KG1 (cell line): Measurements from ENCODE around the gene IQSEC1.

Experiments used
- DNase-seq: peaks from one replicate; lab custom pipeline; 2025; lab: John Stamatoyannopoulos, UW

Gene IQSEC1

GRCh38 chr3:12954180-12954579 lies 119.0 kb downstream of the IQSEC1 start:
- DNase-seq, result no peak

- DNase-seq, result no peak
These were observed 119.8 kb downstream of the IQSEC1 start for GRCh38 chr3:12953201-12953995.

DNA sequence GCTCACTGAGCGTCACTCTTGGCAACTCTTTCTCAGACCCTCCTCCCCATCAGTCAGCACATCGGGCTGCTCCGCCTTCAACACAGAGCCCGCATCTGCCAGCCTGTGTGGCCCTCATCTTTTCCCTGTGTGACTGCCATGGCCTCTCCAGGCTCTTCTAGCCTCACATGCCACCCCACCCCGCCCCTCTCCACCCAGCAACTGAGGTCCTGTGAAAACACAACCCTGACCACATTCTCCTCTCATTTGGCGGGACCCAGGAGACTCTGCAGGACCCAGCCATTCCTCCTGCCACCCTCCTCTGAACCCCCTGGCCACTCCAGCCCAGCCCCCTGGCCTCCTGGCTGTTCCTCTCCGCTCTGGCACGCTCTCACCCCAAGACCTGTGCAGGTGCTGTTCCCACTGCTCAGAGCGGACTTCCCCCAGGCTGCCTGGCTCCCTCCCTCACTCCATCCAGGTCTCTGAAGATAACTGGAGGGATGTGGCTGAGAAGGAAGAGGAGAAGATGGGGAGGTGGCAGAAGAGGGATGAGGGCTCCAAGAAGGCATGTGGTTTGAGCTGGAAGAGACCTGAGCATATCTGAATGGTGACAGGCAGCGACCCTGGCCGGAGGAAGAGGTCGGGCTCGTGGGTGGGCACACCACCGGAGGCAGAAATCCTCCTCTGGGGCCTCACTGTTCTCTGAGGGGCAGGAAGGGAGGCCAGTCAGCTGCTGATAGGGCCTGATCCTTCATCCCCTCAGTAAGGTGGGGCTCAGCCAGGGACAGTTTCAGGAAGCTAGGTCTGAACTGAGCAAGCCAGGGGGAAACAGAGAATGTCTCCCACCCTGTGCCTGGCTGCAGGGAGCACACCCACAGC lies 120.7 kb downstream of the IQSEC1 start:
- no peak for DNase-seq

DNA sequence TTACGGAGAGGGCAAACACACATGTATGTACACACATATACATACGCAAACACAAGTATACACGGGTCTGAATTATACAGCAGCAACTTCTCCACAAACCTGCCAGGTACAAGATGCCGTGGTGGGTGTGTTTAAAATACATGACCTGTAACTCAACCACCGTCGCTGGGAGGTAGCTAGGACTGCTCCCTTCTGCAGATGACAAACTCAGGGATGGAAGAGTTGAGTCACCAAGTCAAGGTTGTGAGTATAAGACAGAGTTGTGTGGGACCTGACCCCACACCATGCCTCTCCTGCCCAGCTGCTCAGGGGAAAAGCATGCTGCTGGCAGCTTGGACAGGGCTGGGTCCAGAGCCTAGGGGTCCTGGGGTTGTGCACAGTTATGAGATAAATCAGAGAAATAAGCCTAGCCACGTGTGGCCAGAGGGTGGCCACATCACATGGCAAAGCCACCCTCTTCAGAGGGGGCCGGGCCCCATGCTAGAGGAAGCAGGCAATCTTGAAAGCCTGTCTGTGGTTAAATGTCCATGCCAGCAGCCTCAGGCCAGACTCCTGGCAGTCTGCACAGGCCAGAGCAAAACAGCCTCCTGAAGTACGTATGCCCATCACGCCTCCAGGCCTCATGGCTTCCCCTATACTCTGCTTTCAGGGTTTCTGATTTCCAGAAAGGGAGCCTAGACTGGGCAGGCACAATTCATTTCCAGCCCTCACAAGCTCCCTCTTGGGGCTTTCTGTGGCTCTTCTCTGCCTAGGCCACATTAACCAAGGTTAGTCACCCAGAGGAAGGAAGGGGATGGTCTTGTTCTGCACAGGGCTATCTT lies 124.1 kb downstream of the IQSEC1 start:
- DNase-seq, result no peak

DNA sequence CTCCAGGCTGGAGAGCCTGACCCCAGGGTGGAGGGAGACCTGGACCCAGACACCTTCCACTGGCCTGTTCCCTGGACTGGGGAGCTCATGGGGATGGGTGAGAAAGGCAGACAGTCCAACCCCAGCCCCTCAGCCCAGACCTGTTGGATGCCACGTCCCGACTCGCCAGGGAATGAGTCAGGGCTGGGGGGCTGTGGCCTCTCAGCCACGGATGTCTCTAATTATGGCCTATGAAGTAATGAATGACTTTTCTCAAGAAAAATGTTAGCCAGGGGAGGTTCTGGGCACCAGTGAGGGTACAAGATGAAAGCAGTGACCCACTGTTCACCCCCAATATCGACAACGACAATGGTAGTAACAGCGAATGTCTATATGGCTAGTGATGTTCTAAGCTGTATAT lies 124.9 kb downstream of the IQSEC1 start:
- no peak for DNase-seq

DNA sequence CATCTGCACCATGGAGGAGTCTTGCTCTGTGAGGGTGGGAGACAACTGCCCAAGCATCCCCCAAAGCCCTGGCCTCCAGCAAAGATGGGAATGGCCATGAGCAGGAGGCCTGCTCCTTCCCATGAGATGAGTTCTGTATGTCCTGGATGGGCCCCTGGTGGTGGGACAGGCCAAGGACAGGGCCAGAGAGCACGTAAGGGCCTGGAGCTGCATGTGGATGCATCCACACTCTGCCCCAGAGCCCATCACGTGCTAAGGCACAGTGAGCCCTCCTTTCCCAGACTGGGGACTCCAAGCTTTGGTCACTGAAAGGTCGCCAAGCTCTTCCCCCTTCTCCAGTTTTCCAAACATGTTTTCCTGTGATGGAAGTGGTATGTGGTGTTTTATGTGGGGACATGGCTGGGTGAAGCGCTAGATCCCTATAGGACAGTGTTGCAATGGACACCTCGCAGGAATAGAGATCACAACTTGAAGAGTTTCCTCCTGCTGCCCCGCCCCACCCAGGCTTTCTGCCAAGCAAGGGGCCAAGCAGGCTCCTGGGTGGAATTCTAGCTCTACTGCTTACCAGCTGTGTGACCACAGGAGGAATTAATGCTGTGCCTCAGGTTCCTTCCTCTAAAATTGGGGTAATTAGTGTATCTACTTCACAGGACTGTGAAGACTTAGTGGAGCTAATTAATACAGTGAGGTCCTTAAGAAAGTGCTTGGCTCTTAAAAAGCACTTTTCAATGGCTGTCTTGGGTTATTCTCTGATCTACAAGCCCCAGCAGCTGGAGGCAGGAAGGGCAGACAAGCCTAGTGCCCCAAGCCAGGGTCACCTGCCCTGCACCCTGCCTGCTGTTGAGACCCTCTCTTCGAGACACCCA lies 125.5 kb downstream of the IQSEC1 start:
- no peak for DNase-seq

GRCh38 chr3:12946649-12947316 lies 126.4 kb downstream of the IQSEC1 start:
- no peak for DNase-seq

DNA sequence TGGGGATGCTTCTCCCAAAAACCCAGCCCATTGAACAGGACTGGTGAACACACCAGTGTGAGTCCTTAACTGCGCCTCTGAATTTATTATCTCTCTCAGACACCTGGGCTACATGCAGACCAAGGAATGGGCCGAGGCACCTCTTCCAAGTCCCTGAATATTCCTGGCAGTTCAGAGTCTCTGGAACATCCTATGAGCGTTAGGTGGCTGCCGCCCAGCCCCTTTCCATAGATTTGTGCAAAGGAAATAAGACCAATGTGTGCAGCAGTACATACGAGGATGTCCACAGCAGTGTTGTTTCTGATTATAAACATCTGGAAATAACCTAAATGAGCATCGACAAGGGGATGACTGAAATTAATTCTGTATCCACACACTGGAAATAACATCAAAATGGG lies 127.0 kb downstream of the IQSEC1 start:
- no peak for DNase-seq

GRCh38 chr3:12944849-12945248 lies 128.4 kb downstream of the IQSEC1 start:
- DNase-seq, result no peak

DNA sequence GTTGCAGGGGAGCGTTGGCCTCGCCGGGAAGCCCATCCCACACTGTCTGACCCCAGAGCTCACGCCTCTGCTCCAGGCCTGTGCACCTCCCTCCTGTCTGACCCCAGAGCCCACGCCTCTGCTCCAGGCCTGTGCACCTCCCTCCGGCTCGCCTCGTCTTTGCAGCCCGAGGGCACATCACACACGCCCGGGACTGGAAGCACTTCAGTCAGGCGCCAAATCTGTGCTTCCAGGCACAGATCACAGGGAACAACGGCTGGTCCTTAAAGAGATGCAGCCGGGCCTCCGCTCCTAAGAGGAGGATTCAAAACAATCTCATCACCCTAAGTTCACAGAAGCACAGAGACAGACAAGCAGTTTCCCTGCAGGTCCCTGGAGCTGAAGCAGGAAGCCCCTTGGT lies 128.8 kb downstream of the IQSEC1 start:
- DNase-seq, result no peak

DNA sequence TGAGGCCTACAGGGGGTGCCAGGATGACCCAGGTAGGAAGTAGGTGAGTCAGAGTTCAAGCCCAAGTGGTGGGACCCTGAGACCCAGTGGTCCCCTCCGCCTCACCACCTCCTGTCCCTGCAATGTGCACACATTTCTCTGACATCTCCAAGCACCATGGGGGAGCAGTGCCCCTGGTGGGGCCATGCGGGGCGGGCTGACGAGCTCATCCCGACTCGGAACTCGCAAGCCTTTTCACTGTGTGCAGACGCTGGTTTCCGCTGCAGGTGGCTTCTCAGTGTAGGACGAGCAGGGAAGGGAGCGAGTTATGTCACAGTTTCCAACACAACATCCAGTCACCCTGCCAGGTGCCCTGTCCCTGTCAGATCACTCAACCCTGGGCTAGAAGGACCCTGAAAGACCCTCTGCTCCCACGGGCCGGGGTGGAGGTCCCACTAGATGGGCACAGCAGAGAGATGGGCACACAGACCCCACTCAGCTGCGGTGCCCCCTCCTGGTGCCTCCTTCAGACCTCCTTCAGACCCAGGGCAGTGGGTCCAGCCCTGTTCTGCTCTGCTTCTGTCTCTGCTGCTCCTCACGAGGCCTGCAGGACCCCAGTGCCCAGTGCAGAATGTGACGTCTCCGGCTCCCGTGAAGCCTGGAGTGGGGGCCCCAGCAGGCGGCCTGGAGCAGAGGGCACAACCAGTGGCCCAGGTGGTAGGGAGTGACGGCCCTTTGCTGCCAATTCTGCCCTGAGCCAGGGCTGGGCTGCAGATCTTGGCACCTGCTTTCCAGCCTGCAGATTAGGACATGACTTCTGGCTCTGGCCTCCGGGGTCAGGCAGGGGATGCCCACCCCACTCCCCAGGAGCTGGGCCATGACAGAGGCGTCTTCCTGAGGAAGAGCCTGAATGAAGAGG lies 129.9 kb downstream of the IQSEC1 start:
- no peak for DNase-seq

GRCh38 chr3:12941495-12942023 lies 131.7 kb downstream of the IQSEC1 start:
- DNase-seq, result no peak

- DNase-seq, result no peak
These were observed 132.4 kb downstream of the IQSEC1 start for GRCh38 chr3:12940854-12941253.

- DNase-seq, result no peak
These were observed 134.1 kb downstream of the IQSEC1 start for GRCh38 chr3:12939137-12939536.

DNA sequence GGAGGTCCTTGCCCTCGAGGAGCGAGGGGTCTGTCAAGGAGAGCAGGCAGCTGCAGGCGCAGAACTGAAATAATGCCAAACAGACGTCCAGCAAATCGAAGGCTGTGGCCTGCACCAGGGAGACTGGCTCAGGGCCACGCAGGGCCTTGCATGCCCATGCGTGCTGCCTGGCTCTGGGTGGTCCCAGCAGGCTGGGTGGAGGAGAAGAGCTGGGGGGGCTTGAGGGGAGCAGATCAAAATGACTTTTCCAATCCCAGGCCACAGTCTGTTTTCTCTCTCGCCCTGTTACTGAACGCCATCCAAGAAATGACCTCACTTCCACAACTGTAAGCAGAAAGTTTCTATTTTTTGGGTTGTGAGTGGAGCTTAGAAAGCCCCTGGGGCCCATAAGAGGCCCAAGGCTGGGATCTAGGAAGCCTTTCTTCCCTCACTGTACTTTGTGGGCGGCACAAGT lies 134.9 kb downstream of the IQSEC1 start:
- no peak for DNase-seq

DNA sequence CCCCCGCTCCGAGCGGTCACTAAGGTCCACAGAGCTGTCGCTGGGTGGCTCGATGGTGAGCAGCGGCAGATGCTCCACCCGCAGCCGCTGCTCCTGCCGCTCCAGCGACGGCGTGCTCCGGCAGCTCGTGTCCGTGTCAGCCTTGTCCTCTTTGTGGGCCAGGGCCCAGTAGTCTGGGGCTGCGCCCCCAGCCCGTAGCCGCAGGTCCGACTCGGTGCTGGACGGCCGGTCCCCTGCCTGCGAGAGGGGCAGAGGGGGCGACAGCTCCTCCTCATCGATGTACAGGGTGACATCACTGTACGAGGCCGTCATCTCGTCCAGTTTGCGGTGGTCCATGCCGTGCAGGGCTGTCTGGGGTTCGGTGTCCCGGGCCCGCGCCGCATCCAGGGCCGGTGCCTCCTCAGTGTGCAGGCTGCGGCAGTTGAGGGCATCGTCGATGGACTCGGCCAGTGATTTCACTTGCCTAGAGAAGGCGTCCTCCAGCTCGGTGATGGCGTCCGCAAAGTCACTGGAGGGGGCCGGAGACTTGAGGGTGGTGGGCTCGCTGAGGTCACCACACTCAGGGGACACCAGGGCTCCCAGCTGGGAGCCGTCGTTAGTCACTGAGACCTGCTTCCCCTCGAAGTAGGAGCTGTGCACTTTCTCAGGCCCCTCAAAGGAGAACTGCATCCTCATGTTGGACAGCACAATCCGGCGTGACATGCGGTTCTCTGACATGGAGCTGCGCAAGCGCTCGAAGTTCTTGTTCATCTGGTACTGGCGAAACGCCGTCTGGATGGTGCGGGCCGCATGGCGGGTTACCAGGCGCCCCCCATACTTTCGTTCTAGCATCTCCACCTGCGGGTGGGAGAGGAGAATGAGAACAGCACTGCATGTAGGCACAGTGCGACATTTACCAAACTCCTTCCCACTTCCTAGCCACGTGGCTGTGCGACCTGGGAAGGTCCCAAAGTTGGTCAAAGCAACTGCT lies 137.1 kb downstream of the IQSEC1 start:
- DNase-seq, result no peak

- no peak for DNase-seq
These were observed 138.0 kb downstream of the IQSEC1 start for GRCh38 chr3:12935023-12935860.
